Fibroblast of gingiva (primary cell): ENCODE measurements around the gene NAMPT.
"Not testable (repeated sequence)": the region's sequence is repeated elsewhere in the genome, so short reads cannot be mapped to it uniquely, and the experiment has no call there.

ENCODE experiments used
- DNase-seq: peaks from one replicate; pipeline ENCODE4 v3.0.0-alpha.2; 2011; ENCODE audit warnings: low read depth

The NAMPT gene

DNA sequence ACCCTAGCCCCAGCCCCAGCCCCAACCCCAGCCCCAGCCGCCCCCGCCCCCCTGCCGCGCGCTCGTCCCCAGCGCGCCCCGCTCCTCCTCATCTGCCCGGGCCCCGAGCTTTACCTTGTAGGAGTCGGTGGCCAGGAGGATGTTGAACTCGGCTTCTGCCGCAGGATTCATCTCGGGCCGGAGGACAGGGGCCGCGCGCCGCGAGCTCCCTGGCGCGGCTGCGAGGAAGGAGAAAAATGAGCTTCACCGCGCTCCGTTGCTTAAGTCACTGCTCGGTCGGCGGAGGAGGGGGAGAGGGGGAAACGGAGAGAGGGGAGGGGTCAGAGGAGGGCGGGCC, at the start of gene NAMPT:
NAMPT (minus strand) TSS at position 270 of the 337 bp plus-strand sequence; CDS start at position 171, 99 bp downstream.
- DNase-seq = no peak

DNA sequence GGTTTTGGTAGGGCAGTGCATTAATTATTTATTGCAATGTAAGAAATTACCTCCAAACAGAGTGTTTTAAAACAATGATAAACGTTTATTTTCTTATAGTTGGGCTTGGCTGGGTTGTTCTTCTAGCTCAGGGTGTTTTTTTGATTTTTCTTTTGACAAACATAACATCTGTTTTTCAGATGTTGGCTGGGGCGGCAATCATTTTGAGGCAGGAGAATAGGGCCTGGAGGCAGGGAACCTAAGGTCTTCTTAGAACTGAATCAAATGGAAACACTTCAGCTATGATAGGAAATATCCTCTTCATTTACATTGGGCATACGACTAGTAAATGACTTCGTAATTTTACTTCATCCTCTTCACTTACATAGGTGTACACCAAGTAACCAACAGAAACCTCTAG, 47.4 kb upstream of the NAMPT start:
- no peak for DNase-seq

GRCh38 chr7:106331441-106332175, 46.8 kb upstream of the NAMPT start:
- no peak for DNase-seq

DNA sequence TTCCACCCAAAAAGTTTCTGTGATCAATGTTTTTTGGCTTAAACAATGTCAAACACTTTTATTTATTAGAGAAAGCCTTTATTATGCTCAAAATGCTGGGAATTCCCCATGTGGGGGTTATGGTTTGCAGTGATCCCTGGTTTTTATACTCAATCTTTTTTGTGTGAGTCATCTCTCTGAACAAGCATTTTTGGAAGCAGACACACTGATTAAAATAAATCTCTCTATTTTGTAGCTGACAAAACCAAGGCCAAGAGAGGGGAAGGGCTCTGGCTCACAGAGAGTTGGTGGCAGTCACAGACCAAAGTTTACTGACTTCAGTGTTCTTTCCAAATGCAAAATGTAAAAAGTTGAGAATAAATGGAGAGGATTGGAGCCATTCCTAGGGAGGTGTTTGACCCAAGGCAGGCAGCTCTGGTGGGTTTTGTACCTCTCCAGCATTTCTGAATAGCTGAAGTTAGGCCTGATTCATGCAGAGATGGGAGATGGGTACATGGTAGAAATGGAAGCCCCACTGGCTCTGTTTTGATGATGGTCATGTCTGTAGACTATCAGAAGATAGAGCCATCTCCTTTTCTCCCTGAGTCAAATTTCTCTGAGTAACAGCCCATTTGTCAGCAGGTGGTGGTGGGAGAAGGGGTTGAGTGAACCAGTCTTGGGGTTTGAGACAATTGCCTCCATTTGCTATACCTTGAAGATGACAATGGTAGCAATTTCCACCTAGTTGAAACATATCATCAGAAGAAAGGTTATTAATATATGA, 45.4 kb upstream of the NAMPT start:
- peak; percentile 55 for DNase-seq

DNA sequence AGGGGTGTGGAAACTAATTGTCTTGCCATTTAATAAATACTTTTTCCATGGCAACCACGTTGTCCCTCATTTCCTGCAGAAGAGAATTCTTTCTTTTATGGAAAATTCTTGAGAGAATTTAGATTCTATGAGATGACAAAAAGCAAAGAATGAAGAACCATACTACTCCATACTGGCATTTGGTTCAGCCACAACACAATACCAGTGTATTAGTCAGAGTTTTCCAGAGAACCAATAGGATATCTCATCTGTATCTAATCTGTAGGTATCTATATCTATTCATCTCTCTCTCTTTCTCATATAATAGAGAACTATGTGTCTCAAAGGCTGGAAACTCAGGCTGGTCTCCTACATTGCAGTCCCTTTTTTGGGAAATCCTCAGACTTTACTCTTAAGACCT, 44.6 kb upstream of the NAMPT start:
- no peak for DNase-seq

- peak; percentile 75 for DNase-seq
These were observed 43.0 kb upstream of the NAMPT start for GRCh38 chr7:106327538-106328481.

- DNase-seq = peak; percentile 12
These were observed 42.1 kb upstream of the NAMPT start for GRCh38 chr7:106326594-106327537.

GRCh38 chr7:106324509-106324908, 39.7 kb upstream of the NAMPT start:
- DNase-seq = not testable (repeated sequence)

GRCh38 chr7:106320254-106320770, 35.5 kb upstream of the NAMPT start:
- not testable (repeated sequence) for DNase-seq

DNA sequence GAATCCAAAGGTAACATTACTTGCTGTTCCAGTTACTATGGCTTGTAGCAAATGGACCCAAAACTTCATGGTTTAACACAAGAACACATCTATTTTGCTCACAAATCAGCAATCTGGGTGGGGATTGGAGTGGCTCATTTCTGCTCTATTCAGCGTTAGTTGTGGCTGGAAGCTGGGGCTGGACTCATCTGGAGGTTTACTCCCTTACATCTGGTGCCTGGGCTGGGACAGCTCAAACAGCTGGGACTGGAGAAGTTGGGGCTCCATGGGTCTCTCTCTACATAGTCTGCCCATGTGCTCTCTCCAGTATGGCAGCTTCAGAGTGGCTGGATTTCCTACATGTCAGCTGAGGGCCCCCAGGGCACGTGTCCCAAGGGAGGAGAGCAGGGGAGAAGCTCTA, 33.7 kb upstream of the NAMPT start:
- DNase-seq = no peak

- no peak for DNase-seq
These were observed 33.2 kb upstream of the NAMPT start for GRCh38 chr7:106317971-106318370.

DNA sequence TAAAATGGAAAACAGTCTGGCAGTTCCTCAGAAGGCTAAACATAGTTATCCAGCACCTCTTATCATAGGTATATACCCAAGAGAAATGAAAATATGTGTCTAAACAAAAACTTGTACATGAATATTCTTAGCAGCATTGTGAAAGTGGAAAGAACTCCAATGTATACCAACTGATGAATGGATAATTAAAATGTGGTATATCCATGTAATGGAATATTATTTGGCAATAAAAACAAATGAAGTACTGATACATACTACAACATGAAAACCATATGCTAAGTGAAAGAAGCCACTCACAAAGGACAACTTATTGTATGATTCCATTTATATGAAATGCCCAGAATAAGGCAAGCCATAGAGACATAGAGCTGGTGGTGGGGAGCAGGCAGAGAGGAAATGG, 32.2 kb upstream of the NAMPT start:
- no peak for DNase-seq

DNA sequence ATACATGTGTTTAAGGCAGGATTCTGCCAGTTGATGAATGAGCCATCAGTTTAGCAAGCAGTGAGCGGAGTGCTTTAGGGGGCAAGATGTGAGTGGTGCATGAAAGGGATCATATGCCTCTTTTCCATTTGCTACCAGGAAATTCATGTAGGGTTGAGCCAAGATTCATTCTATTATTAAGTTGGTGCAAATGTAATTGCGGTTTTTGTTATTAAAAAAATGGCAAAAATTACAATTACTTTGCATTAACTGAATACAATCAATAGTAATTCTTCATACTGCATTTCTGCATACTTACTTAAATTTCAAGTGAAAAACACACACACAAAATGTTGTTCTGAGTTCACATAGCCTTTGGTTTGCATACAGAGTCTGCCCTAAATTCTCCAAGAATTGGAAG, 30.1 kb upstream of the NAMPT start:
- no peak for DNase-seq

DNA sequence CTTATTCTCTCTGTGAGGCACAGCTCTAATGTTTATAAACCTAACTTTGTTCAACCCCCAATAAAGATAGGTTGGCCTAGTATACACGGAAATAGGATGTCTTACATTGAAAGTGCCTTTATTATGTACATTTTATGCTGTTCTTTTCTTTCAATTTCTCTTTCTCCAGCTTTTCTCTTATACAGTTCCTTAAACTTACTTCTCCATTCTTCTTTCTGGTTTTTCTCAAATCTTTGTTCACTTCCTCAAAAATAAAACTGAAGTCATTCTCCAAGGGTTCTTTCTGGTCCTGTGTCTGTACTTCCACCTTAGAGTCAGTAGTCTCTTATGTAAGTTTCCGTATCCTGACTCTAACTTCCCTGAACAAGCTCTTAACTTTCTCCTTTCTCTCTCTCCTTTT, 29.2 kb upstream of the NAMPT start:
- DNase-seq = no peak

- peak; percentile 47 for DNase-seq
These were observed 28.7 kb upstream of the NAMPT start for GRCh38 chr7:106313456-106313901.

GRCh38 chr7:106312906-106313305, 28.1 kb upstream of the NAMPT start:
- no peak for DNase-seq

DNA sequence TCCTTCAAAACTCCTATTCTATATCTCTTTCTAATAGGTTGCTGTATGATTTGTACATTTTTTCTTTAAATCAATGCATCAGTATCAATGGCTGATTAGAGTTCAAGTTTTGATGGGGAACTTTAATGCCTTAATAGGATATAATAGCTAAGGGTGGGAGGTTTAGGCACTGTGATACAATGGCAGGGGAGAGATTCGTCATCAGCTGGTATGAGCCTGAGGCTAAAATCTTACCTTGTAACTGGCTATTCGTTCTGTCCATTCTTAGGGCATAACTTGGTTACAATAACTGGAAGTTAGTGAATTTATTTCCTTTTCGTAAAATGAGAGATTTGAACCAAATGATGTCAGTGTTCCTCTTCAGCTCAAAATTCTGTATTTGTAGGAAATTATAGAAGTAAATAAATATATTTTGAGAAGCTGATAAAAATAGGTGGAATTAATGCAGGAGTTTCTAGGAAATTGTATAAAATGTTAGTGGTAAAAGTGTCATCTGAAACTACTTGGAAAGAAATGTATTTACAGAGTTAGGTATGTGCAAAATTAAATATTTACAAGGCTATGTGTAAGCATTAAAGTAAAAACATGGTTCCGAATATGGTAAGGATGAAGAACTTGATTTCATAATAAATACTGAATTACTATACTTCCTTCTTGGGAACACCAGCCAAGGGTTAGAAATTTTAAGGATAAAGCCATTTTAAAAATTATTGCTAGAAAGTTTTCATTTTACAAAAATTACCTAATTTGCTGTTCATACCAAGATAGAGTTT, 27.5 kb upstream of the NAMPT start:
- DNase-seq = no peak

DNA sequence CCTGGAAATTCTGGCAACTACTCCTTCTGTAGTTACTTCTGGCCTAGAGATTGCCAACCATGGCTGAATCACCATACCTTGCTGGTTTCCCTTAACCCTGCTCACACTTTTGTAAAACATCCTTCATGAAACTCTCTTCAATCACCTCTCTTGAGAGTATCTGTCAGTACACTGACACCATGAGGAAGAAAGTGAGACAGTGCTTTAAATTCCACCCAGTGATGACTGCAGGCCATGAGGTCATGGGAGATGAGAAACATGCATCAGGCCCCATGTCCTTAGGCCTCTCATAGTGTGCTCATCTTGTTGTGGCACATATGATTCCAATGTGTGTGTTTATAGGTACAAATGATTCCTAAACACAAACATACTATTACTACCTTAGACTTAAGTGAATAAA, 24.6 kb upstream of the NAMPT start:
- DNase-seq = no peak

GRCh38 chr7:106306256-106306655, 21.5 kb upstream of the NAMPT start:
- DNase-seq = no peak

GRCh38 chr7:106305732-106306131, 20.9 kb upstream of the NAMPT start:
- no peak for DNase-seq
